HCT116 (cell line): Measurements from ENCODE around the gene GIPC3. TPM values are rescaled to one million over a fixed set of nuclear protein-coding genes. Genes with fewer than 3 reads are reported as not detected.

Experiments used
- ATAC-seq: fragments of 200-7000 bp; cut with Tn5 transposase; 2 replicates; pipeline ENCODE4 v1.9.1; 2020; ENCODE audit warnings: mild to moderate bottlenecking, moderate library complexity
- BruUV-seq: library from RNA; stranded (reverse); fragments of 400-500 nt; replicated peaks from 2 replicates; lab custom pipeline; 2021; lab: Mats Ljungman, UMichigan
- CTCF ChIA-PET: fragments of 300-600 bp; sonication (Branson Sonifier 250); formaldehyde crosslinking; loops from one replicate; lab custom pipeline; 2021; ENCODE audit warnings: antibody characterized with exemption; lab: Charles Lee
- POLR2A ChIA-PET: fragments of 300-600, 350-600 bp; sonication (Branson Sonifier 250); formaldehyde crosslinking; loops from one replicate; lab custom pipeline; 2021; ENCODE audit warnings: antibody characterized with exemption; lab: Charles Lee
- RAD21 ChIA-PET, 2 experiments: fragments of 300-600 bp; sonication (Branson Sonifier 250); formaldehyde crosslinking; loops; one replicate each; lab custom pipeline; 2023; ENCODE audit warnings: low total read pairs in 2 of 2; ENCODE audit not compliant: uncharacterized antibody in 2 of 2, unreplicated experiment in 2 of 2, low non-redundant PET in 1 of 2; lab: Charles Lee
- DNase-seq: peaks from one replicate; pipeline ENCODE4 v3.0.0-alpha.2; 2010; ENCODE audit warnings: low read depth, low spot score
- H2AFZ ChIP-seq: fragments of 200-600 bp; shearing (Covaris generic), sonication (generic); 2 replicates; pipeline ENCODE4 v1.6.1; 2017; ENCODE audit warnings: low read depth, mixed run types, mixed read lengths, antibody characterized with exemption, low read length; ENCODE audit not compliant: poor library complexity, severe bottlenecking
- H3K27ac ChIP-seq: 2 replicates; pipeline ENCODE4 v1.5.1; 2012; ENCODE audit warnings: low read depth, low read length
- H3K27me3 ChIP-seq: fragments of 200-600 bp; sonication (generic); 2 replicates; pipeline ENCODE4 v1.6.1; 2016; ENCODE audit warnings: mixed run types, low read length, mixed read lengths; ENCODE audit not compliant: insufficient read depth
- H3K36me3 ChIP-seq, 2 experiments: fragments of 200-500 bp in 1 of 2; fragments of 200-600 bp in 1 of 2; sonication (Bioruptor generic) in 1 of 2; sonication (generic) in 1 of 2; 2 replicates each; pipeline versions ENCODE4 v1.5.1 to v1.6.1; 2014 to 2016; ENCODE audit warnings: low read length in 2 of 2, inconsistent platforms in 1 of 2, mixed read lengths in 1 of 2, mixed run types in 1 of 2; ENCODE audit not compliant: insufficient read depth in 2 of 2, control insufficient read depth in 1 of 2
- H3K4me1 ChIP-seq, 2 experiments: fragments of 200-600 bp in 1 of 2; sonication (generic) in 1 of 2; 2 replicates each; pipeline versions ENCODE4 v1.5.1 to v1.6.1; 2012 to 2017; ENCODE audit warnings: low read length in 2 of 2, inconsistent platforms in 1 of 2, mild to moderate bottlenecking in 1 of 2, mixed read lengths in 1 of 2, mixed run types in 1 of 2, moderate library complexity in 1 of 2; ENCODE audit not compliant: insufficient read depth in 2 of 2, control insufficient read depth in 1 of 2
- H3K4me2 ChIP-seq: fragments of 200-600 bp; sonication (generic); 2 replicates; pipeline ENCODE4 v1.6.1; 2017; ENCODE audit warnings: mixed run types, low read length, mixed read lengths
- H3K4me3 ChIP-seq, 2 experiments: fragments of 200-600 bp in 1 of 2; sonication (generic) in 1 of 2; replicated peaks in 1 of 2; 2 replicates each; pipeline ENCODE4 v1.5.1; 2011 to 2016; ENCODE audit warnings: low read length in 2 of 2, control low read depth in 1 of 2, low read depth in 1 of 2, mild to moderate bottlenecking in 1 of 2, mixed read lengths in 1 of 2, mixed run types in 1 of 2
- H3K79me2 ChIP-seq: fragments of 200-600 bp; sonication (generic); 2 replicates; pipeline ENCODE4 v1.6.1; 2017; ENCODE audit warnings: mild to moderate bottlenecking, mixed run types, low read length, moderate library complexity, mixed read lengths; ENCODE audit not compliant: insufficient read depth
- H3K9ac ChIP-seq: fragments of 200-600 bp; sonication (generic); 2 replicates; pipeline ENCODE4 v1.6.1; 2016; ENCODE audit warnings: low read length, mixed read lengths
- H3K9me2 ChIP-seq: fragments of 200-600 bp; sonication (generic), shearing (Covaris generic); 2 replicates; pipeline ENCODE4 v1.6.1; 2017; ENCODE audit warnings: mixed run types, mild to moderate bottlenecking, moderate library complexity; ENCODE audit not compliant: insufficient read depth
- H3K9me3 ChIP-seq, 2 experiments: fragments of 200-500 bp in 1 of 2; fragments of 200-600 bp in 1 of 2; sonication (Bioruptor generic) in 1 of 2; sonication (generic) in 1 of 2; 2 replicates each; pipeline ENCODE4 v1.6.1; 2014 to 2017; ENCODE audit warnings: low read length in 2 of 2, mixed read lengths in 2 of 2, inconsistent platforms in 1 of 2, low read depth in 1 of 2, mild to moderate bottlenecking in 1 of 2, mixed run types in 1 of 2, moderate library complexity in 1 of 2; ENCODE audit not compliant: control insufficient read depth in 1 of 2, insufficient read depth in 1 of 2
- H4K20me1 ChIP-seq: fragments of 200-600 bp; sonication (generic), shearing (Covaris generic); 2 replicates; pipeline ENCODE4 v1.6.1; 2017; ENCODE audit warnings: mixed run types, mild to moderate bottlenecking, moderate library complexity; ENCODE audit not compliant: insufficient read depth
- EGR1 ChIP-seq: IDR thresholded peaks from 2 replicates; pipeline ENCODE4 v1.6.1; 2012; ENCODE audit warnings: low read depth
- ELF1 ChIP-seq: IDR thresholded peaks from 2 replicates; pipeline ENCODE4 v1.6.1; 2012; ENCODE audit warnings: low read depth, borderline replicate concordance
- EZH2 ChIP-seq: fragments of 200-600 bp; sonication (generic); IDR thresholded peaks from 2 replicates; pipeline ENCODE4 v1.6.1; 2017; ENCODE audit warnings: antibody characterized with exemption, mixed run types
- EZH2phosphoT487 ChIP-seq: fragments of 200-600 bp; IDR thresholded peaks from 2 replicates; pipeline ENCODE4 v1.6.1; 2018; ENCODE audit warnings: antibody characterized with exemption, borderline replicate concordance
- JUND ChIP-seq: IDR thresholded peaks from 2 replicates; pipeline ENCODE4 v1.6.1; 2012
- MAX ChIP-seq: IDR thresholded peaks from 2 replicates; pipeline ENCODE4 v1.6.1; 2012
- POLR2A ChIP-seq: IDR thresholded peaks from 2 replicates; pipeline ENCODE4 v1.7.0; 2011; ENCODE audit warnings: borderline replicate concordance; ENCODE audit not compliant: insufficient read depth, insufficient read length; ENCODE audit errors: extremely low read depth
- REST ChIP-seq: IDR thresholded peaks from 2 replicates; pipeline ENCODE4 v1.6.1; 2012; ENCODE audit warnings: low read depth
- SIN3A ChIP-seq: IDR thresholded peaks from 2 replicates; pipeline ENCODE4 v1.6.1; 2012; ENCODE audit warnings: low read depth
- YY1 ChIP-seq: IDR thresholded peaks from 2 replicates; pipeline ENCODE4 v1.6.1; 2011; ENCODE audit warnings: low read length, low read depth, moderate library complexity, mild to moderate bottlenecking; ENCODE audit not compliant: insufficient replicate concordance; ENCODE audit errors: extremely low read depth
- ZNF274 ChIP-seq: fragments of 200-500 bp; sonication (Bioruptor generic); IDR thresholded peaks from 2 replicates; pipeline ENCODE4 v1.6.1; 2014; ENCODE audit warnings: mild to moderate bottlenecking, low read depth, low read length, inconsistent platforms
- intact Hi-C: fragments of 100-400 bp; cut with micrococcal nuclease; formaldehyde crosslinking; loops from 2 replicates; pipeline ENCODE4 v1.10.0; 2022
- total RNA-seq: library from RNA; stranded (reverse); gene quantifications from one replicate; pipeline ENCODE4 v1.2.1, GENCODE V29; 2021; ENCODE audit not compliant: unreplicated experiment
- TF ChIP-seq, protein P1 (sequence below): IDR thresholded peaks from 2 replicates; pipeline ENCODE4 v1.6.1; 2012

The GIPC3 gene
- total RNA-seq, 1 experiment from 2014 or later, result not detected

DNA sequence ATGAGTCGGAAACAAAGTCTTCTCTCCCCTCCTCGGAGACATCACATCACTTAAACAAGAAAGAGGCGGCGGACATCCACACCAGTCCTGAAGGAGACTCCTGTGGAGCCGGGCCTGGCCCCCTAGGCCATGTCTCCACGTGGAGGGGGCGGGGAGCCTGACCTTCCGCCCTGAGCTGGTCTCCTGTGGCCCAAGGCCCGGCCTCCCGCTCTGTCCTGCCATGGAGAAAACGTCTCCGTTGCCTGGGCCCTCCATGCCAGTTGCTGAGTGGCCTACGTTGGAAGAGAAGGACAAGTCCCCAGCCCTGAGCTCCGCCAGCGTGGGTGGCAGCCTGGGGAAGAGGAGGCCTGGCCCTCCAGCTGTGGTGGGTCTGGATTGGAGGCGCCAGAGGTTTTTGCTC lies 46.8 kb downstream of the GIPC3 start:
- no peak overlapping the region for H3K9ac ChIP-seq
- no peaks in the 10 kb centered on the region for H4K20me1 ChIP-seq
- H2AFZ ChIP-seq, result no peak overlapping the region
- no TSS peak for BruUV-seq
- ATAC-seq (no peak), DNase-seq (no peak)
- no peaks in the 10 kb centered on the region for H3K9me2 ChIP-seq
- ChIA-PET RAD21 (no interaction called here), CTCF (interaction anchor here (0.9 kb wide), 1 partner anchor 190 kb away, joined by 4 read pairs; no protein-coding TSS in a partner anchor), POLR2A (no interaction called here)
- no peaks in the 10 kb centered on the region; a peak in 1 of 4 replicates for H3K36me3 ChIP-seq
- no peaks in the 10 kb centered on the region for H3K9me3 ChIP-seq
- H3K27me3 ChIP-seq, result no peaks in the 10 kb centered on the region
- H3K4me1 ChIP-seq, result peaks cover 0 to 4% of the 10 kb centered on the region in 2 experiments; a peak in 2 of 4 replicates
- TF ChIP-seq, protein P1, sequence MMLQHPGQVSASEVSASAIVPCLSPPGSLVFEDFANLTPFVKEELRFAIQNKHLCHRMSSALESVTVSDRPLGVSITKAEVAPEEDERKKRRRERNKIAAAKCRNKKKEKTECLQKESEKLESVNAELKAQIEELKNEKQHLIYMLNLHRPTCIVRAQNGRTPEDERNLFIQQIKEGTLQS, result no peak
- no peak for TF ChIP-seq POLR2A
- no peak for TF ChIP-seq EGR1
- no peak for TF ChIP-seq YY1
- no peak for TF ChIP-seq SIN3A
- TF ChIP-seq ZNF274, result no peak
- no peak for TF ChIP-seq JUND
- TF ChIP-seq REST, result no peak
- no peak for TF ChIP-seq EZH2
- no peak for TF ChIP-seq EZH2phosphoT487
- no peak for TF ChIP-seq ELF1
- no peak for TF ChIP-seq MAX
- H3K4me2 ChIP-seq, result no peak overlapping the region
- H3K27ac ChIP-seq, result no peak overlapping the region
- H3K79me2 ChIP-seq, result no peaks in the 10 kb centered on the region
- no peak overlapping the region for H3K4me3 ChIP-seq
- intact Hi-C loops, result no loop called here
